ENCODE measurements around the gene ZBTB2.
"Not testable (repeated sequence)": the region's sequence is repeated elsewhere in the genome, so short reads cannot be mapped to it uniquely, and the experiment has no call there.

The ZBTB2 gene

DNA sequence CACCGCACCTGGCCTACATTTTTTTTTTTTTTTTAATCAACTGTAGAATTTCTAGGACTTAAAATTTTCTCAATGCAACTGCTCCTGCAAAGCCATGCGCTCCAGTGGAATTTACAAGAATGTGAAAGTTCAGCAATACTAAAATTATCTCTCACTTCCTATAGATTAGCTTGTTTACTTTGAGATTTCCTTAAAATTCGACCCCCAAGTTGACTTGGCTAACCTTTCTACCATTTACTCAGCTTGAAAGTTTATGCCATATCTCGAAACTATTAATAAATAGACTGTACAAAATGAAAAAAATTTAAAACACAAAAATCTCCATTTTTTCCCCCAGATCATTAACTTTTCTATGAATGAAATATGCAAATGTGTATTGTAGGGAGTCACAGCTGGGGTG is 64.3 kb downstream of the ZBTB2 start:
- DNase-seq (ENCODE audit: low read depth): no peak

DNA sequence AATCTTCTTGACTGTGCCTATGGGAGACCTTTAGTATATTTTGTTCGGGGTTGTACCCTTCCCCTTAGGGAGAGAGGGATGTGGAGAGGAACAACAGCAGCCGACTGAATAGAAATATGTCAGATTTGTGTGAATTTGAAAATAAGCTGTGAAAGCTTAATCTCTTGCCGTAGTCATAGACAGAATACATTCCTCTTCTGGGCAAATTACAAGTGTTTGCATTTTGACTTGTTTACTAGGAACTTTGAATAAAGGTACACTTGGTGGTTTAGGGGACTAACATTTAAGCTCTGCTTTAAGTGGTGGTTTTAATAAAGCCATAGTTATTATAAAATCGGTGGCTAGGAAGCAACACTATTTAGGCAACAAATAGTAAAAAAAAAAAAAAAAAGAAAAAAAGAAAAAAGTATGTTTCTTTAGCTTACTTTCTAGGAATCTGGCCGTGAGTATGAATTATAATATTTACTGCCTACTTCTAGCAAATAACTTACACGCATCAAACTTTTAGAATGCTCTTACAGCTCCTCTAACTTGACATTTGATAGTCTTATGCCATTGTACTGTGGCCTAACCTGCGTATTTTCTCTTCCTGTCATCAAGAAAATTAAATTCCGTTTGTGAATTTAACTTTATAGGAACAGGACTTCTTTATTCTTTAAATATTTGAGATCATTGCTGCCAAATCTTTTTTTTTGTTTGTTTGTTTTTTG is 65.1 kb downstream of the ZBTB2 start:
- DNase-seq (ENCODE audit: low read depth): no peak

DNA sequence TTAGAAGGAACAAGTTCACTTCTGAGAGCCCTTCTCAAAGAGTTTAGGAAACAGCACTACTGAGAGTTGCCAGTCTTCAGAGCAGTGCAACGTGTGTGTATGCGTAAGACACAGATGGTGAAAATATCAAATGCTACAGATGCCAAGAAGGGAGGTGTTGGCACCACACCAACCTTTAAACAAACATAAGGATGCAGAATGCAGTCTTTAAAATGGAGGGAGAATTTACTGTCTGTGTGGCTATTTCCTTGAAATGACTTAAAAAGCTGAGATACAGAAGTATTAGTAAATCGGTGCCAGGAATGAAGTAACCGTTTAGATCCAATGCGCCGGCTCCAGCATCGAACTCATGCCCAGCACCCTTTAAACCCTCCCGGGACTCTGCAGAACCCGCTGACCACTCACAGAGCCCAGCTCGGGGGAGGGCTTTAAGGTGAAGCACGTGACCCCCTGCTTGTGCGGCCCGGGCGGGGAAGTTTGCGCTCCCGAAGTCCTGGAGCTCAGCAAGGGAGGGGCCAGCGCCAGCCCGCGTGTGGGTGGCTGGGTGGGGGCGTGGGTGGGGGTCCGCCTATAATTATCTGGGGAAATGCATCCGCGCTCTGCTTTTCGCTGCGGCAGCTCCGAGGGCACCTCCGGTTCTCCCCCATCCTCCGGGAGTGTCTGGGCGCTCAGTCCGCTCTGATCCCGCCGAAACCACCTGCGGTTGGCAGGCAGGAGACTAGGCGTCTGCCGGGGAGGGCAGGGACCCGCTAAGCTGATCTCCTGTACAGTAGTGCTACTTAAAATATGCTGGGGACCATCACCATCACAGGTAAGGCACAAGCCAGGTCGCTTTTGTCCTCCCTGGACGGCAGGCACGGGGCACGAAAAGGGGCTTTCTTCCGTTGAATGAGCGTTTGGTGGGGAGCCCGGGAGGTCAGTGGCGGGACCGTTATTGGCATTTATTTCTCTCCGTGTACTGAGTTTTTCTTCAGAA is 66.0 kb downstream of the ZBTB2 start:
- peak; percentile 5 for DNase-seq (ENCODE audit: low read depth)

DNA sequence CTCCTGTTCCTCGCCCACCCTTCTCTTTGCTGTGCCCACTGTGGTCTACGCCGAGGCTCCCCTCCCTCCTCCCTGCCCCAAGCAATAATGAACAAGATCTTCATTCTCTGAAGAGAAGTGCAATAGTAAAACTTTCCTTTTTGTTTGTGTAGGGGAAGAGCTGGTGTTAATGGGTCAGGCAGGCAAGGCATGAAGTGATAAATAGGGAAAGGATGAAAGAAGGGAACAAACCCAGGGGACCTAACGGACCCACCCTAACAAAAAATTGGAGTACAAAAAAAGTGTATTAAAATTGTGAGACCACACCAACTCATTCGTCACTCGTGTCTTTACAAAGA is 66.9 kb downstream of the ZBTB2 start:
- DNase-seq (ENCODE audit: low read depth): no peak

DNA sequence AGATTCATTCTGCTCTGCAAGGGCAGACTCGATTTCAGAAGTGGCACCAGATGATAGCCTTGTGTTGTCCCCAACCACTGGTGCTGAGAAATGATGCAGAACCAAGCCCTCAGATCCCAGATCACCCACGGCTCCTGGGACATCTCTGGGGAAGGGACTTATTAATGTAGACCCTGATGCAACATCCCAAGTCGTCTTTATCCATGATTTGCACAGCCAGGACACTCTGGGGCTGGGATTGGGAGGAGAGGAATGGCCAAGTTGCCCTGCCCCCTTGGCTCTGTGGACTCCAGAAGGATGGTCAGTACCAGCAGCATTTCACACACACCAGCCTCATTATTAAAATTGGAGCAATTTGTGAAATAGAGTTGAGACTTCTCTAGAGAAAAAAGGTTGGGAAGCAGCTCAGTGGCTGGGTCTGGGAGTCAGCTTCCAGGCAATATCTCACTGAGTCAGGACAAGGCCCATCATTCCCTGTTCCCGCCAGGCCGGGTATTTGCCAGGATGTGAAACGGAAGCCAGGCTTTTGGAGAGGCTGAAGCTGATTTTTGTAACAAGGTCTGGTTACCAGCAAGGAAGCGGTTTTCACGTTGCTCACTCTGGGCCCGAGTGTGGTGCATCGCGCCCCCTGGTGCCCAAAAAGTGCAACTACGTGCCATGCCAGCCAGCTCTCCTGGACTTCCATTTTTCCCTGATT is 67.4 kb downstream of the ZBTB2 start:
- DNase-seq (ENCODE audit: low read depth): peak; percentile 33

DNA sequence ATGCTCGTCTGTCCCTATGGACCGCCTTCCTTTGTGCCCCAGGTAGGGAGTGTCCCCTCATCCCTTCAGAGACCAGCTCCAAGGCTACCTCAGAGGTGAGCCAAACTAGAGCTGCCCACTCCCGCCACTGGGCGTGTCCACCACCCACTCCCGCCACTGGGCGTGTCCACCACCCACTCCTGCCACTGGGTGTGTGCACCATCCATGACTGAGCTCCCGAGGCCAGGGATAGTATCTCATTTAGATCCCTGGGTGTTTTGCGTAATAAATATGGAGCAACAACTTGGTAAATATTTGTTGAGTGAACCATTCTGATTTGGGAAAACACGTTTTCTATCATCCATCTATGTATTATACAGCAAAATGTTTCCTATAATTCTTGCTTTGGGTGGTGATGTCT is 68.8 kb downstream of the ZBTB2 start:
- DNase-seq (ENCODE audit: low read depth): no peak

DNA sequence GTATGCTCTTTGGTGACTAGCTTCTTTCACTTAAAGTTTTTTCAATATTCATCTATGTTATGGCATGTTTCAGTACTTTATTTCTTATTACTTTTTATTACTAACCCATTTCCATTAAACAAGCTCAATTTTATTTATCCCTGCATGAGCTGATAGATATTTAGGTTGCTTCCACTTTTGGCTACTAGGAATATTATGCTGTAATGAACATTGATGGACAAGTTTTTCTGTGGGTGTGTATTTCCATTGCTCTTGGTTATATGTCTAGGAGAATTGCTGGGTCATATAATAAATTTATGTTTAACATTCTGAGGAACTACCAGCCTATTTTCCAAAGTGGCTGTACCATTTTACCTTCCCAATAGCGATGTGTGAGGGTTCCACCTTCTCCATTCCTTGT is 69.9 kb downstream of the ZBTB2 start:
- DNase-seq (ENCODE audit: low read depth): no peak

DNA sequence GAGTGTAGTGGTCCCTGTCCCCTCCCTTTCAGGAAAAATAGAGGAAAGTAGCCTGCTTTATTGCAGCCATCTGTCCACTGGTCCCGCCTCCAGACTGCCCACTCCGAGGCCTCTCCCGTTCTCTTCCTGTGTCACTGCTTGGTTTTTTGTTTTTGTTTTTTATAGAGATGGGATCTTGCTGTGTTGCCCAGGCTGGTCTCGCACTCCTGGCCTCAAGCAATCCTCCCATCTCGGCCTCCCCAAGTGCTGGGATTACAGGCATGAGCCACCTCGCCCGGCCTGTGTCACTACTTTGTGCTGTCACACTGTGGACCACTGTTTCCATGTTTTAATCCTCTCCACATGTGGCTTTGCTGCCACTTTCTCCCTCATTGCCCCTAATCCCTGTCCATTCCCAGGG is 71.2 kb downstream of the ZBTB2 start:
- DNase-seq (ENCODE audit: low read depth): no peak

DNA sequence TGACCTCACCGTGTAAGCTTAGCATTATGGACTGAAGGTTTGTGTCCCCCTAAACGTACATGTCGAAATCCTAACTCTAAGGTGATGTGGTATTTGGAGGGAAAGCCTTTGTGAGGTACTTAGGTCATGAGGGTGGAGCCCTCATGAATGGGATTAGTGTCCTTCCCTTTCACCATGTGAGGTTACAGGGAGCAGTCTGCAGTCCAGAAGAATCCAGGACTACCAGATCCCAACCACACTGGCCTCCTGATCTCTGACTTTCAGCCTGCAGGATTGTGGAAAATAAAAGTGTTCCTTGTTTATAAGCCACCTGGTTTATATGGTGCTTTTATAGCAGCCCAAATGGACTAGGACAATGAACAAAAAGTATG is 73.4 kb downstream of the ZBTB2 start:
- DNase-seq (ENCODE audit: low read depth): no peak

DNA sequence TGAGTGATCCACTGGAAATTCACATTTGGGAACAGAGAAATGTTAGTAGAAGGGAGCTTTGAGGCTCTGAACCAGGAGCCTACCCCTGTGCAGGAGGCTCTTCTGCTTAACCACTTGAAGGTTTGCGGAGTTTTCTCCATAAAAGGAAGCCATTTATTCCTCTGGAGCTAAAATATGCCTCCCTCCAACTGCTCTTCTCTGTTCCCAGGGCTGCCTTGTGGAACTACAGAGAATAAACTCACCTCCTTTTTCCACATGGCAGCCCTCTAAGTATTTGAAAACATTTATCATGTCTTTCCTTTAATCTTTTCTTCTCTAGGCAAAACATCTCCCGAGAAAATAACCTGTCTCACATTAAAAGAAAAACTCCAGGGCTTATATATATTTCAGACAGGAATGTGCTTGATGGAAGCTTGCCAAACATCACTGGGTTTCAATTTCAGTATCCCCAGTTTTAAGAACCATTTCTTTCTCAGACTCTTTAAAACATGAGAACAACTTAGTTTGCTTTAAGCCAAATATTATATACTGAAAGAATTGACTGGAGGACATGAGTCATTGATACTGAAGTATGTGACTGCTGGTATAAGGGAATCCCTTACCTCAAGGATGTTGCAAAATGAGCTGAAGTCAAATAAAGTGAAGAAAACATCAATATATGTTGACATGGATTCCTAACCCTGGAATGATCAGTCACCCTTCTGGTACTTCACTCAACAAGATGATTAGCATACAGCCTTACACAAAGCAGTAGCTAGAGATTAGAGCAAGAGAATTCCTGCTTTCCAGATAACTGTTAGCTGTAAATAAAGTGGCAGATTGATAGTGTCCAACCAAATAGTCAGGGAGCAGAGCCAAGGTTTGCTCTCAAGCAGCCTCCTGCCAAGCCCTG is 74.0 kb downstream of the ZBTB2 start:
- DNase-seq (ENCODE audit: low read depth): no peak

DNA sequence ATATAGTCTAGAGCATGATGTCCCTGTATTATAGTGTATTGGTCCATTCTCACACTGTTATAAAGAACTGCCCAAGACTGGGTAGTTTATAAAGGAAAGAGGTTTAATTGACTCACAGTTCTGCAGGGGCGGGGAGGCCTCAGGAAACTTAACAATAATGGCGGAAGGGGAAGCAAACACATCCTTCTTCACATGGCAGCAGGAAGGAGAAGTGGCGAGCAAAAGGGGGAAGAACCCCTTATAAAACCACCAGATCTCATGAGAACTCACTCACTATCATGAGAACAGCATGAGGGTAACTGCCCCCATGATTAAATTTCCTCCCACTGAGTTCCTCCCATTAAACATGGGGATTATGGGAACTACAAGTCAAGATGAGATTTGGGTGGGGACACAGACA is 75.7 kb downstream of the ZBTB2 start:
- not testable (repeated sequence) for DNase-seq (ENCODE audit: low read depth)
